Neuronal stem cell (in vitro differentiated cells): ENCODE data around the gene DIP2C.

Source experiments
- DNase-seq: peaks from one replicate; pipeline ENCODE4 v3.0.0-alpha.2; 2013; ENCODE audit warnings: low spot score
- H2AFZ ChIP-seq: one replicate; pipeline ENCODE4 v1.6.1; 2013; ENCODE audit warnings: mild to moderate bottlenecking, low read length, inconsistent platforms
- H2AK5ac ChIP-seq: 2 replicates; pipeline ENCODE4 v1.6.1; 2013; ENCODE audit warnings: low read depth, mild to moderate bottlenecking, inconsistent platforms, low read length, moderate library complexity, mixed read lengths
- H2BK120ac ChIP-seq: 2 replicates; pipeline ENCODE4 v1.6.1; 2013; ENCODE audit warnings: low read depth, mild to moderate bottlenecking, inconsistent platforms, low read length, moderate library complexity, mixed read lengths
- H2BK12ac ChIP-seq: one replicate; pipeline ENCODE4 v1.6.1; 2013; ENCODE audit warnings: low read length, inconsistent platforms
- H2BK15ac ChIP-seq: 2 replicates; pipeline ENCODE4 v1.6.1; 2013; ENCODE audit warnings: mild to moderate bottlenecking, low read length, inconsistent platforms, mixed read lengths
- H2BK5ac ChIP-seq: one replicate; pipeline ENCODE4 v1.6.1; 2013; ENCODE audit warnings: inconsistent platforms, mild to moderate bottlenecking, low read length, moderate library complexity
- H3K14ac ChIP-seq: one replicate; pipeline ENCODE4 v1.6.1; 2013; ENCODE audit warnings: low read length, inconsistent platforms
- H3K18ac ChIP-seq: 2 replicates; pipeline ENCODE4 v1.6.1; 2013; ENCODE audit warnings: low read length, inconsistent platforms
- H3K23ac ChIP-seq: 2 replicates; pipeline ENCODE4 v1.6.1; 2013; ENCODE audit warnings: low read depth, mild to moderate bottlenecking, mixed read lengths, low read length, inconsistent platforms; ENCODE audit not compliant: poor library complexity
- H3K27ac ChIP-seq: replicated peaks from 3 replicates; pipeline ENCODE4 v1.5.1; 2013; ENCODE audit warnings: low read length, inconsistent platforms
- H3K27me3 ChIP-seq, 3 experiments: 2 replicates each; pipeline ENCODE4 v1.6.1; 2013; ENCODE audit warnings: low read length in 3 of 3, mild to moderate bottlenecking in 2 of 3, inconsistent platforms in 1 of 3, low read depth in 1 of 3, mixed read lengths in 1 of 3, moderate library complexity in 1 of 3; ENCODE audit not compliant: control insufficient read depth in 3 of 3, insufficient read depth in 3 of 3
- H3K36me3 ChIP-seq, 2 donors: replicated peaks in 1 of 2; 2 replicates each; pipeline ENCODE4 v1.6.1; 2013; ENCODE audit warnings: low read length in 2 of 2; ENCODE audit not compliant: control insufficient read depth in 2 of 2, insufficient read depth in 2 of 2
- H3K4ac ChIP-seq: 2 replicates; pipeline ENCODE4 v1.6.1; 2013; ENCODE audit warnings: inconsistent platforms, mild to moderate bottlenecking, low read length, moderate library complexity
- H3K4me1 ChIP-seq, 2 donors: 1 replicate in 1 of 2; 2 replicates in 1 of 2; pipeline ENCODE4 v1.6.1; 2013; ENCODE audit warnings: low read length in 2 of 2, low read depth in 1 of 2; ENCODE audit not compliant: control insufficient read depth in 2 of 2, insufficient read depth in 1 of 2
- H3K4me2 ChIP-seq: one replicate; pipeline ENCODE4 v1.6.1; 2013; ENCODE audit warnings: mild to moderate bottlenecking, low read length, inconsistent platforms; ENCODE audit not compliant: insufficient read depth, poor library complexity, severe bottlenecking
- H3K4me3 ChIP-seq, 2 donors: 2 replicates each; pipeline ENCODE4 v1.5.1; 2013; ENCODE audit warnings: low read length in 2 of 2, mild to moderate bottlenecking in 2 of 2, inconsistent platforms in 1 of 2, moderate library complexity in 1 of 2
- H3K79me1 ChIP-seq: one replicate; pipeline ENCODE4 v1.6.1; 2013; ENCODE audit warnings: low read depth, mild to moderate bottlenecking, inconsistent platforms, low read length, moderate library complexity
- H3K9ac ChIP-seq: one replicate; pipeline ENCODE4 v1.6.1; 2013; ENCODE audit warnings: mild to moderate bottlenecking, low read depth, low read length, inconsistent platforms; ENCODE audit not compliant: poor library complexity
- H3K9me3 ChIP-seq, 2 donors: replicated peaks in 1 of 2; 2 replicates each; pipeline versions ENCODE3 to v1.6.1; 2013; ENCODE audit warnings: low read length in 2 of 2, mild to moderate bottlenecking in 2 of 2, inconsistent platforms in 1 of 2, low read depth in 1 of 2, mixed read lengths in 1 of 2, moderate library complexity in 1 of 2; ENCODE audit not compliant: control insufficient read depth in 2 of 2, insufficient read depth in 1 of 2
- H4K8ac ChIP-seq: one replicate; pipeline ENCODE4 v1.6.1; 2013; ENCODE audit warnings: low read depth, mild to moderate bottlenecking, inconsistent platforms, low read length, moderate library complexity
- H4K91ac ChIP-seq: one replicate; pipeline ENCODE4 v1.6.1; 2013; ENCODE audit warnings: low read length, low read depth, mild to moderate bottlenecking, inconsistent platforms; ENCODE audit not compliant: poor library complexity
- WGBS, 2 donors: extraction: QIAGEN DNeasy Blood & Tissue Kit; methylation state at CpG; one replicate each; pipeline ENCODE4 v1.1.7; 2013; ENCODE audit warnings: missing lambda C conversion rate in 2 of 2, mixed read lengths in 1 of 2; ENCODE audit not compliant: insufficient read length in 2 of 2, insufficient replicate concordance in 1 of 2; ENCODE audit errors: extremely low coverage in 2 of 2; 5-methylcytosine and 5-hydroxymethylcytosine counted together

Gene DIP2C

GRCh38 chr10:697097-697875 lies 7.8 kb upstream of the DIP2C start:
- WGBS, 2 donors, result no CpG with 5 or more reads among the region's 30 CpGs
- no peak overlapping the region for H3K9ac ChIP-seq
- H3K27me3 ChIP-seq, result peaks cover 0 to 11% (median 2%) of the 10 kb centered on the region in 3 experiments

DNA sequence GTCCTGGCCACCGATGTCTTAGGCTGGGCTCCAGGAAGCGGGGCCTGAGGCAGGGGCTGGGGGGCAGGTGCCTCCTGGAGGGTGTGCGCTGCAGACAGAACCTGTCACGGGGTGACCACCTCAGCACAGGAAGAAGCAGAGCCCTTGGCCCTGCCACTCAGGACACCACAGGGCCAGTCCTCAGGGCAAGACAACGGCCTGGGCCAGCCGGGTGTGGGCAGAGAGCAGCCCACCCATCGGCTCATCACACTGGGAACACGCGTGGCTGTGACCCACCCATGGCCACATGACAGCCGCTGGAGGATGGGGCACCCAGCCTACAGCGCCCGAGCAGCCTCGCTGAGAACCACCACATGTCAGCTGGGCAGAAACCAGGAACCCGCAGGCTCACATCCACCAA lies 5.9 kb upstream of the DIP2C start:
- Histone ChIP-seq H3K4me2 (no peak overlapping the region), H3K4me1 (peaks cover 0 to 11% of the 10 kb centered on the region in 2 donors), H2BK15ac (peak overlapping the region; percentile 51), H2AFZ (no peak overlapping the region), H2BK12ac (peak overlapping the region; percentile 17), H3K36me3 (no peaks in the 10 kb centered on the region), H3K18ac (peak overlapping the region; percentile 32), H3K9ac (peak overlapping the region; percentile 31), H3K27ac (no peak overlapping the region), H4K8ac (no peak overlapping the region), H3K14ac (peak overlapping the region; percentile 82), H3K23ac (peak overlapping the region; percentile 66), H3K4me3 (no peak overlapping the region), H3K27me3 (peaks cover 0 to 11% (median 8%) of the 10 kb centered on the region in 3 experiments), H3K9me3 (peaks cover 0 to 2% of the 10 kb centered on the region in 2 donors), H2BK5ac (no peak overlapping the region), H2AK5ac (peak overlapping the region; percentile 38), H3K79me1 (no peaks in the 10 kb centered on the region), H4K91ac (peak overlapping the region; percentile 49), H2BK120ac (peak overlapping the region; percentile 17), H3K4ac (no peak overlapping the region)
- no CpG with 5 or more reads among the region's 14 CpGs for WGBS, 2 donors
- DNase-seq, result no peak

More at GRCh38 chr10:697097-697875, 7.8 kb upstream of the DIP2C start:
- Histone ChIP-seq H3K14ac (no peak overlapping the region), H4K91ac (no peak overlapping the region), H3K4me3 (no peak overlapping the region), H2BK120ac (no peak overlapping the region), H3K23ac (peak overlapping the region; percentile 46), H3K79me1 (no peaks in the 10 kb centered on the region), H3K9me3 (peaks cover 0 to 4% of the 10 kb centered on the region in 2 donors), H3K4me1 (peaks cover 0 to 8% of the 10 kb centered on the region in 2 donors), H2AFZ (no peak overlapping the region), H4K8ac (no peak overlapping the region), H2BK15ac (no peak overlapping the region), H3K27ac (no peak overlapping the region), H2AK5ac (no peak overlapping the region), H2BK5ac (no peak overlapping the region), H3K18ac (peak overlapping the region; percentile 39), H2BK12ac (no peak overlapping the region), H3K4me2 (no peak overlapping the region), H3K4ac (no peak overlapping the region), H3K36me3 (no peaks in the 10 kb centered on the region)
- no peak for DNase-seq

- DNase-seq, result no peak
- Histone ChIP-seq H3K27ac (no peak overlapping the region), H3K27me3 (peaks cover 0 to 9% (median 0%) of the 10 kb centered on the region in 3 experiments), H2BK15ac (no peak overlapping the region), H4K91ac (no peak overlapping the region), H3K14ac (no peak overlapping the region), H2BK120ac (no peak overlapping the region), H3K36me3 (no peaks in the 10 kb centered on the region), H2BK12ac (no peak overlapping the region), H3K4me3 (no peak overlapping the region), H3K9ac (no peak overlapping the region), H2AK5ac (no peak overlapping the region), H3K4ac (no peak overlapping the region), H3K79me1 (no peaks in the 10 kb centered on the region), H3K9me3 (no peaks in the 10 kb centered on the region), H2BK5ac (no peak overlapping the region), H3K18ac (no peak overlapping the region), H3K4me1 (peaks cover 4 to 14% of the 10 kb centered on the region in 2 donors), H2AFZ (peak overlapping the region; percentile 13), H4K8ac (no peak overlapping the region), H3K4me2 (no peak overlapping the region), H3K23ac (no peak overlapping the region)
- no CpG with 5 or more reads among the region's 7 CpGs for WGBS, 2 donors
These were observed 4.0 kb upstream of the DIP2C start for GRCh38 chr10:693506-693905.

DNA sequence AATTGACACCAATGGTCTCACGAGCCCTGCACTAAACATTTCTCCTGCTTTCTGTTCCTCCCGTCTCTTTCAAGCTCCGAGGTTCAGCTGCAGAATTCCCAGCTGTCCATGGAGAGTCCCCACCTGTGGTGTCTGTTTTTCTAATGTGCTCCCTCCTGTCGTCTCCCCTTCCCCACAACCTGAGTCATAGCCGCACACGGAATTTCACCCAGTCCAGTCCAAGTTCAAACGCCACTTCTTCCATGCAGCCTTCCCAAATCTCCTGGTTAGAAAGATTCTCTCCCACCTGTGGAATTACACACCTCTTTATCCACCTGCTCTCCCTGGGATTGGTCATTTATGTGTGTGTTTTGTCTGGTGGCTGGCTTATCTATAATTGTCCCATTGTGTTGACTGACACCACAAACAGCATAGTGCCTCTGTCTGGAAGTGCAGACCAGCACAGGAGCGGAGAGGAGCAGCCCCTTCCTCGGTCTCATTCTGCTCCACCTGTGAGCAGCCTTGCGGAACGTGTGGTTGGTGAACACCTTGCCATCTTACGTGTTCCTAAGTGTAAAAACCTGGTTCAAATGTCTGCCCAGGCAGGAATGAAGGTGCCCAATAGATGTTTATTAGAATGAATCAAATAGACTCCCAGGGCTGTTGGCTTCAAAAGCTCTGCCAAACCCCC lies 3.3 kb upstream of the DIP2C start:
- Histone ChIP-seq H2AK5ac (no peak overlapping the region), H3K4me3 (no peak overlapping the region), H2AFZ (no peak overlapping the region), H3K9me3 (no peaks in the 10 kb centered on the region), H3K4me1 (peaks cover 9 to 17% of the 10 kb centered on the region in 2 donors), H3K36me3 (peaks cover 0 to 1% of the 10 kb centered on the region in 2 donors), H3K18ac (no peak overlapping the region), H2BK120ac (no peak overlapping the region), H3K9ac (no peak overlapping the region), H2BK12ac (no peak overlapping the region), H2BK5ac (no peak overlapping the region), H3K14ac (no peak overlapping the region), H3K4ac (no peak overlapping the region), H3K27me3 (peaks cover 0 to 9% (median 0%) of the 10 kb centered on the region in 3 experiments), H4K8ac (no peak overlapping the region), H3K27ac (no peak overlapping the region), H4K91ac (no peak overlapping the region), H3K23ac (no peak overlapping the region), H3K79me1 (peaks cover 3% of the 10 kb centered on the region), H2BK15ac (no peak overlapping the region), H3K4me2 (no peak overlapping the region)
- no CpG with 5 or more reads among the region's 12 CpGs for WGBS, 2 donors
- DNase-seq, result no peak
